GM23248 (cell line): ENCODE results near the gene DAB1.

Experiments used
- EZH2 ChIP-seq: fragments of 200-600 bp; sonication (generic); IDR thresholded peaks from 2 replicates; pipeline ENCODE4 v1.6.1; 2018; ENCODE audit warnings: antibody characterized with exemption, mild to moderate bottlenecking; ENCODE audit not compliant: insufficient read depth, poor library complexity, severe bottlenecking
- EZH2phosphoT487 ChIP-seq: fragments of 200-600 bp; sonication (generic); IDR thresholded peaks from 2 replicates; pipeline ENCODE4 v1.6.1; 2018; ENCODE audit warnings: antibody characterized with exemption, moderate library complexity, mild to moderate bottlenecking, low read depth; ENCODE audit not compliant: insufficient read depth

DNA sequence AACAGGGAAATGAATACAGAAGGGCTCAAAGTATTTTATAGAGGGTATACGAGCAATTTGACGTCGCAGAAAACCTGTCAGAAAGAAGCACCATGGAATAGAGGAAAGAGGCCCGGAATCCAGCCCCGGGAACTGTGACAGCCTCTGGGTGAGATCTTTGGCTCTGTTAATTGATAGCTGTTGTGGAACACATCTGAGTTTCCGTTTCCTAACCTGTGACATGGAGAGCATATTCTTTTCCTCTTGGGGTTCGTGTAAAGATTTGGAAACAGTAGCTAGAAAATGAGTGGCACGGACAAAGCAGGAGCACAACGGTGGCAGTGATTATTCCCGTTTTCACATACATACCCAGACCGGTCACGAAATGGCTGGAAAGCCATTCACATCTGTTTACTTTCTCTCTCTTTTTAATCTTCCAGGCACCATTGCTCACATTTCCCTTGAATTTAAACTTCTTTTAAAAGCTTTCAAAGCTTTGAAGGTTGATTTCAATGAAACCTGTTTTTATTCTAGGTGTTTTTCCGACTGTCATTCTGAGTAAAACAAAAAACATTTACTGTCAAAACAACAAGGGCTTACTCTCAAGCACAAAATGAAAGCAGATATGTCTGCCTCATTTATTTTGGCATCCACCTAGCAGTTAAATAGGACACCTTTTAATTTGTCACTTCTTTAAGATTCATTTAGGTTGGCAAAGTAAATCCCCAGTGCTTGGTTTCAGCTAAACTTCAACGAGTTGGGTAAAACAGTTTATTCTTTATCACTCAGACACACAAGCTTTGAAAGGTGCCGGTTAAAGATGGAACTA, 431.3 kb downstream of the DAB1 start:
- TF ChIP-seq EZH2phosphoT487 (no peak), EZH2 (no peak)
